Activated naive CD8-positive, alpha-beta T cell treated with anti-CD3 and anti-CD28 coated beads for 36 hours (primary cell): ENCODE results near the gene TIPARP. TPM values are rescaled to one million over a fixed set of nuclear protein-coding genes. Genes with fewer than 3 reads are reported as not detected.

Source experiments
- DNase-seq: peaks from one replicate; pipeline ENCODE4 v3.0.0; 2021
- H3K27ac Mint-ChIP-seq: one replicate; pipeline ENCODE4 v1.8.0; 2022; ENCODE audit warnings: mild to moderate bottlenecking, moderate library complexity, mixed read lengths
- H3K27me3 Mint-ChIP-seq: one replicate; pipeline ENCODE4 v1.8.0; 2022; ENCODE audit warnings: mild to moderate bottlenecking, mixed read lengths
- H3K36me3 Mint-ChIP-seq: one replicate; pipeline ENCODE4 v1.8.0; 2021; ENCODE audit warnings: mild to moderate bottlenecking, mixed read lengths
- H3K4me1 Mint-ChIP-seq: one replicate; pipeline ENCODE4 v1.8.0; 2021; ENCODE audit warnings: mixed read lengths
- H3K4me3 Mint-ChIP-seq: one replicate; pipeline ENCODE4 v1.8.0; 2022; ENCODE audit warnings: mild to moderate bottlenecking, moderate library complexity, mixed read lengths
- H3K9me3 Mint-ChIP-seq: one replicate; pipeline ENCODE4 v1.8.0; 2022; ENCODE audit warnings: mixed read lengths
- total RNA-seq, 2 experiments: library from RNA; stranded (reverse); gene quantifications; one replicate each; pipeline ENCODE4 v1.2.3, GENCODE V29; 2021

Gene TIPARP
- total RNA-seq, 2 experiments from 2014 or later, result 26.9 to 27.0 TPM

GRCh38 chr3:156659260-156659659 lies 15.1 kb upstream of the TIPARP start:
- Mint-ChIP-seq H3K27me3 (no peaks in the 10 kb centered on the region), H3K4me1 (peaks cover 18% of the 10 kb centered on the region), H3K9me3 (no peaks in the 10 kb centered on the region), H3K27ac (no peak overlapping the region), H3K36me3 (no peaks in the 10 kb centered on the region), H3K4me3 (no peak overlapping the region)
- DNase-seq, result no peak

DNA sequence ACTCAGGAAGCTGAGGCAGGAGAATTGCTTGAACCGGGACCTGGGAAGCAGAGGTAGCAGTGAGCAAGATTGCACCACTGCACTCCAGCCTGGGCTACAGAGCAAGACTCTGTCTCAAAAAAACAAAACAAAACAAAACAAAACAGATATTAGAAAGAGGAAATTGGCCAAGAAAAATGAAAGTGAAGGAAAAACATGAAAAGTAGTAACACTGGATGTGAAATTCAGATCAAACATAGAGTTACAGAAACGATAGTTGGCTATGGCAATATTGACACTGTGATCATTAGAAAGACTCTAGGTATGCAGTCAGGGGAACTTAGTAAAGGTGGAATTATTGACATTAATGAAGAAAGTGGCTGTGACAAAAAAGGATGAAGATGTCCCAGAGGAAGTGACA lies 13.2 kb upstream of the TIPARP start:
- H3K4me1 Mint-ChIP-seq, result peaks cover 32% of the 10 kb centered on the region
- no peak for DNase-seq
- no peaks in the 10 kb centered on the region for H3K9me3 Mint-ChIP-seq
- H3K27ac Mint-ChIP-seq, result no peak overlapping the region
- no peaks in the 10 kb centered on the region for H3K27me3 Mint-ChIP-seq
- no peaks in the 10 kb centered on the region for H3K36me3 Mint-ChIP-seq
- no peak overlapping the region for H3K4me3 Mint-ChIP-seq

DNA sequence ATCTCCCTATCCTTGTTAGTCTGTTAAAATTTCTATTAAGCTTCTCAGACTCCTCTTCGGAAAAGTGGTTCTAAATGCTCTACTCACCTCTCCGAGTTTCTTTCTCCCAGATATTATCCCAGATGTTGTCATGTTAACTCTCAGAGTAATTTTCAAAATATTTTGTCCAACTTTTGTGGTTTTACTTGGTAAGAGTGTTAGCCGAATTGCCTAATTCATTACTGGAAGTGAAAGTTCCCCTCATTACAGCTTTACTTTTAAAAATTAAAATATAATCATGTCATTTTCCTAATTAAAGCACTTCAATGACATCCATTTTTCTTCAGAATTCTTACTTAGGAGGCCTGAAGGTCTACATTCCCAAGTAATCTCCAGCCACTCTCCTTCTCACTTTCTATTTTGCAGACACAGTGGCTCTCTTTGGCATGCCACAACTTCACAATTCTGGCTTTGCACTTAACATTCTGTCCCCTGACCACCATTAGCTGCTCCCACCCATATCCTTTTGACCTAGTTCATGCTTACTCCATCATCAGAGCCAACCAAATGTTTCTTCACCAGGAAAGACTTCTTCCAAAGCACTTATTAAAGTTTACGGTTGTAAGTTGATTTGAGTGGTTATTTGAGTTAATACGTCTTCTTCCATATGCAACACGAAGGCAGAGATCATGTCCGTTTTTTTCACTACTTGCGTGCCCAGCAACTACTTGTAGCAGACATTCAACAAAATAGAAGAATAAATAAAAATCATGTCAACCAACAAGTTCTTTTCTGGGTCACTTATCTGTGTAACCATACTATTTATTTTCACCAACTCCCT lies 10.2 kb upstream of the TIPARP start:
- H3K27ac Mint-ChIP-seq, result peak overlapping the region; percentile 68
- no peaks in the 10 kb centered on the region for H3K9me3 Mint-ChIP-seq
- H3K36me3 Mint-ChIP-seq, result no peaks in the 10 kb centered on the region
- DNase-seq, result no peak
- peaks cover 42% of the 10 kb centered on the region for H3K4me1 Mint-ChIP-seq
- no peaks in the 10 kb centered on the region for H3K27me3 Mint-ChIP-seq
- H3K4me3 Mint-ChIP-seq, result peak overlapping the region; percentile 50

- peak overlapping the region; percentile 72 for H3K27ac Mint-ChIP-seq
- no peak overlapping the region for H3K4me3 Mint-ChIP-seq
- DNase-seq, result no peak
- no peaks in the 10 kb centered on the region for H3K9me3 Mint-ChIP-seq
- peaks cover 42% of the 10 kb centered on the region for H3K4me1 Mint-ChIP-seq
- no peaks in the 10 kb centered on the region for H3K36me3 Mint-ChIP-seq
- H3K27me3 Mint-ChIP-seq, result no peaks in the 10 kb centered on the region
These were observed 9.6 kb upstream of the TIPARP start for GRCh38 chr3:156664831-156665178.

- no peaks in the 10 kb centered on the region for H3K9me3 Mint-ChIP-seq
- H3K27me3 Mint-ChIP-seq, result no peaks in the 10 kb centered on the region
These were observed 9.1 kb upstream of the TIPARP start for GRCh38 chr3:156665291-156665690.

DNA sequence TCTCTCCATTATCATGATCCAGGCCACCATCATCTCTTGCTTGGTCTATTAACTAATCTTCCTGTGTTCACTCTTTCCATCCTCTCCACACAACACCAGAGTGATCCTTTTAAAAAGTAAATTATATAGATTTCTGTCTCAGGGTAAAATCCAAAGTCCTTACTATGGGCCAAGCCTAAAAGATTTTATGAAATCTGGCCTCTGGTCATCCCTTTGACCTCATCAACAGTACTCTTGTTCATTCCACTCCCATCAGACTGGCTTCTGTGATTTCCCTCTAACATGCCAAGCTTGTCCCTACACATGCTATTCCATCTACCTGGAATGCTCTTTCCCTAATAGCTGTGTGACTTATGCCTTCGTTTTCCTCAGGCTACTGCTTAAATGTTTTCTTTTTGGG lies 8.3 kb upstream of the TIPARP start:
- H3K4me3 Mint-ChIP-seq, result no peak overlapping the region
- peak overlapping the region; percentile 18 for H3K27ac Mint-ChIP-seq
- H3K4me1 Mint-ChIP-seq, result peaks cover 44% of the 10 kb centered on the region
- H3K9me3 Mint-ChIP-seq, result no peaks in the 10 kb centered on the region
- H3K27me3 Mint-ChIP-seq, result no peaks in the 10 kb centered on the region
- no peaks in the 10 kb centered on the region for H3K36me3 Mint-ChIP-seq
- DNase-seq, result no peak

More at GRCh38 chr3:156665291-156665690, 9.1 kb upstream of the TIPARP start:
- Mint-ChIP-seq H3K36me3 (no peaks in the 10 kb centered on the region), H3K4me1 (peaks cover 45% of the 10 kb centered on the region), H3K27ac (peak overlapping the region; percentile 72), H3K4me3 (no peak overlapping the region)
- DNase-seq, result no peak

DNA sequence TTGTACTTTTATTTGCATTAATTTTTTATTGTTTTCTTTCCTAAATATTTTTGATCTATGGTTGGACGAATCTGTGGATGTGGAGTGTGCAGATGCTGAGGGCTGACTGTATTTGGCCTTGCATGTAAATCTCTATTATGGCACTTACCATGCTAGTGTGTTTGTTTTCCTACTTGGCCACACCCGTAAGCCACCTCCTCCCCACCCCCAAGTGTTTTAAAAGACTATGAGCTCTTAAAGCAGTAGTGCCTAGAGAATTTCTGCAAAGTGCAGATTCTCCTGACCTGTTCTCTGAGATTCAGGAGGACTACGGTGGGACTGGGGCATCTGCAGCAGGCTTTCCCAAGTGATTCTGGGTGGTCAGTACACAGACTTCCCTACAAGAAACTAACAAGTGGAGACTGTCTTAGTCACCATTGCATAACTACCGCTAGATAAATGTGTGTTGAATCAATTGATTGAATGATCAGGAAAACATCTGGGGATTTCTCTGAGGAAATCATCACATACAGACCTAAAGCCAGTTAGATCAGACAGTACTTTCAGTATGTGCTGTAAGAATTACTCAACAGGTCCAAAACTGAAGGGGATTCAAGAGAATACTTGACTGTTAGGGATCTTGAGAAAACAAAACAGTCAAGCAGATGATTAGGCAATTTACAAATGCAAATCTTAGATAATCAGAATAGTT lies 6.2 kb upstream of the TIPARP start:
- Mint-ChIP-seq H3K4me1 (peaks cover 37% of the 10 kb centered on the region), H3K36me3 (no peaks in the 10 kb centered on the region), H3K9me3 (no peaks in the 10 kb centered on the region), H3K27ac (no peak overlapping the region), H3K4me3 (no peak overlapping the region), H3K27me3 (no peaks in the 10 kb centered on the region)
- no peak for DNase-seq

GRCh38 chr3:156670077-156670476 lies 4.3 kb upstream of the TIPARP start:
- H3K27ac Mint-ChIP-seq, result no peak overlapping the region
- H3K9me3 Mint-ChIP-seq, result peaks cover 2% of the 10 kb centered on the region
- no peak overlapping the region for H3K4me3 Mint-ChIP-seq
- H3K27me3 Mint-ChIP-seq, result no peaks in the 10 kb centered on the region
- no peaks in the 10 kb centered on the region for H3K36me3 Mint-ChIP-seq
- H3K4me1 Mint-ChIP-seq, result peaks cover 26% of the 10 kb centered on the region
- no peak for DNase-seq

DNA sequence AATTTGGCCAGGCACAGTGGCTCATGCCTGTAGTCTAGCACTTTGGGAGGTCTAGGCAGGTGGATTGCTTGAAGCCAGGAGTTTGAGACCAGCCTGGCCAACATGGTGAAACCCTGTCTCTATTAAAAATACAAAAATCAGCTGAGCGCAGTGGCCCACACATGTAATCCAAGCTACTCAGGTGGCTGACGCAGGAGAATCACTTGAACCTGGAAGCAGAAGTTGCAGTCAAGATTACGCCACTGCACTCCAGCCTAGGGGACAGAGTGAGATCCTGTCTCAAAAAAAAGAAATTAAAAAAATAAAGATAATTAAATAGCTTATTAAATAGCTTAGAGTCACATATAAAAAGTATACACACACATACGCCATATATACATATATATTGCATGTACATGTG lies 3.7 kb upstream of the TIPARP start:
- Mint-ChIP-seq H3K4me3 (no peak overlapping the region), H3K36me3 (peaks cover under 1% of the 10 kb centered on the region), H3K27me3 (no peaks in the 10 kb centered on the region), H3K9me3 (peaks cover 2% of the 10 kb centered on the region), H3K4me1 (peaks cover 20% of the 10 kb centered on the region), H3K27ac (no peak overlapping the region)
- DNase-seq, result no peak

- Mint-ChIP-seq H3K4me3 (peak overlapping the region; percentile 94), H3K36me3 (peaks cover 23% of the 10 kb centered on the region), H3K9me3 (peaks cover 2% of the 10 kb centered on the region), H3K27me3 (no peaks in the 10 kb centered on the region), H3K4me1 (peaks cover 37% of the 10 kb centered on the region), H3K27ac (peak overlapping the region; percentile 94)
- DNase-seq, result no peak
These were observed 701 bp upstream of the TIPARP start for GRCh38 chr3:156673732-156674045.

DNA sequence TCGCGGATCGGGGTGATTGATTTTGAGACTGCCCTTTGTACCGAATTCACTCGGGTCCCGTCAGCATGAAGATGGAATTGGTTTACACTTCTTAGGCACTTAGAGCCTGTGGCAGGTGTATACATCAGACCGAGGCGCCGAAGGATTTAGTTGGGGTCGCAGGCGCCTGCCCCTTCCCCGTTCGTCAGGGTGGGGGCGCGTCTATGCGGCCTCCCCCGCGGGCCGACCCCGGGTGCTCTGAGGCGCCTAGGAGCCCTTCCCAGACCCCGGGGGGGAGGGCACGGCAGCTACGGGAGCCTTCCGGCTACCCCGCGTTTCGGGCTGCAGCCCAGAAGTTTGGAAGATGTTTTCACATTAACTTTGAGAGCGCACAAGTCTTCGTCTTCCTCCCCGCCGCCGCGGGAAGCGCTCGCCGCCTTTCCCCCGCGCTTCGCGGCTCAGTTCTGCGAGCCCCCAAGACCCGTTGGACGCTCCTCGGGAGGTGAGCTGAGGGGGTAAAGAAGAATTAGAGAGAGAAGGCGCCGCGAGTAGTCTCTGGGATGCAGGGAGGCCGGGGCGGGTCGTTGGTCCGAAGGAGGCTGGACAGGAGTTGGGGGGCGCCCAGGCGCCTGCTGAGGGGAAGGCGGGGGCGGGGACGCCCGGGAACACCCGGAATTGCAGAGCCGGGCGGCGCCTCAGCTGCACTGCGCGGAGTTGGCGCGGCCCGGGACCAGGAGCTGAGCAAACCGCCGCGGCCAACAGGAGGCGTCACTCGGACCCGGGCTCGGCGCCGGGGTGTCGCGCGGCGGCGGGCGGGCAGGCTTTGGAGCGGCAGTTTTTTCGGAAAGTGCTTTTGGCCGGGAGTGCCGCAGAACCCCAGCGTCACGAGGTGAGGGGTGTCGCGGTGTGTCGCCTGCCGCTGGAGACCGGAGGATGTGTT lies 780 bp downstream of the TIPARP start:
- no peaks in the 10 kb centered on the region for H3K27me3 Mint-ChIP-seq
- H3K9me3 Mint-ChIP-seq, result peaks cover 2% of the 10 kb centered on the region
- peak overlapping the region; percentile 94 for H3K4me3 Mint-ChIP-seq
- DNase-seq, result peak; percentile 63
- peaks cover 31% of the 10 kb centered on the region for H3K36me3 Mint-ChIP-seq
- H3K27ac Mint-ChIP-seq, result peak overlapping the region; percentile 90
- peaks cover 39% of the 10 kb centered on the region for H3K4me1 Mint-ChIP-seq

DNA sequence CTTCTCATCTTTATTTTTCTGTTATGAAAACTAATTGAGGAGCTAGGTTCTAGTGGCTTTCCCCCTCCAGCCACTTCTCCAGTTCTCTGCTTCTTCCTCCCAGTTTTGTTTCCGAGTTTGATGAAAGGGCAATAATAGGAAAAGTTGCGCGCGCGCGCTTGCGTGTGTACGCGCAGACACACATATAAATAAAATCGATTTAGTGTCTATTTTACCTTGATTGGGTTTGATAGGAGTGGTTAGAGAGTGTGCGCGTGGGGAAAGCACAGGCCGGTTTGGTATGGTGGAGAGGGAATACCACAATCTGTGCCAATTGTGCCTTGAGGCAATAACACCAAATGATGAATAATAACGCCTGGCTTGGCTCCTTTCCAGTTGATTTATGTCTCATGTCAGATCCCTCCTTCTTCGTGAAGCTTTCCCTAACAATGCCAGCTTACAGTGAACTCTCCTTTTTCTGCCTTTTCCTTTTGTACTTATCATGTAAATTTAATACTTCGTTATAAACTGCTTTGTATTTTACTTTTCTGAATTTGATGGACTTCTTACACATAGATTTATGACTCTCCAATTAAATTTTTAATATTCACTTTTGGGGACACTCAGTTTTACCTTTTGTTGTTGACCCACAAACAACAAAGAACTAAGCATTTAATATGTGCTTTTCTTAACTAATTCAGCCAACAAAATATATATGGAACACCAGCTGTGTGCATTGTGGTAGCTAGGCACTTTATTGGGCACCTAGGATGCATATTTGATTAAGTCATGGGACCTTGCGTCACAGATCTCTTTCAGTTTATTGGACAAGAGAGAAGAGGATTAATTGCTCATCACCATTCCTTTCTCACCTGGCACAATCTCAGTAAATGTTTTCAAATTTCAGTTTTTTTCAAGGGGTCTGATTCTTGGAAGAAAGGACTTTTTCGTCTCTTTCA lies 1.7 kb downstream of the TIPARP start:
- peaks cover 38% of the 10 kb centered on the region for H3K36me3 Mint-ChIP-seq
- peak; percentile 30 for DNase-seq
- peak overlapping the region; percentile 90 for H3K27ac Mint-ChIP-seq
- peaks cover 46% of the 10 kb centered on the region for H3K4me1 Mint-ChIP-seq
- no peaks in the 10 kb centered on the region for H3K27me3 Mint-ChIP-seq
- peak overlapping the region; percentile 94 for H3K4me3 Mint-ChIP-seq
- H3K9me3 Mint-ChIP-seq, result peaks cover 2% of the 10 kb centered on the region

DNA sequence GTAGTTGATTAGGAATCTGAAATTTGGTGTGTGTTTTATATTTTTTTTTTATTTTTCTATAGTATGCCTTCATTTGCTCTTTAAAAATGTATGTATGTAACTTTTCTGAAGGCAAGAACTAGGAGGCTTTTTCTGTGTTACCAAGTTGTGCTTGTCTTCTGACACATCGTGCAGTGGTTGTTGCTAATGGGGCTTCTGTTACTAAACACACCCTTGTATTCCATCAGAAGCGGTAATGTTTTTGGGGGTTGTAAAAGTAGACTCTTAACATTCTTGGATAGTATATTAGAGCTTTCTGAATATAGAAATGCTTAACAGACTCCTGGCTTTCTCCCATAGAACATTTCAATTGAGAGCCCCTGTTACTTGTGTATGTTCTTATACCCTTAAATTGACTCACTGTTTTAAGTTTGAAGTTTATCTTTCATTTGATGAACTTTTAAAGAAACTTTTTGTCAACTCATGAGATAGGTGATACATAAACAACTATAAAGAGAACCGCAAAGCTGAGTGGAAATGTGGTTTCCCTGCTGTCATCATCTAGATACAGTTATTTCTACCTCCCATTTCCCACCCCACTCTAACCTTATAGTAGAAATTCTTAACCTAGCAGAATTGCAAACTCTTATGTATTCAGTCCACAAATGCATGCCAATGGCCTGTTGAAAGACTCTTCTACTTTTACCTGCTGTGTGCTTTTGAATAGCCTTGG lies 2.5 kb downstream of the TIPARP start:
- Mint-ChIP-seq H3K9me3 (peaks cover 2% of the 10 kb centered on the region), H3K4me1 (peaks cover 53% of the 10 kb centered on the region), H3K4me3 (peak overlapping the region; percentile 94), H3K36me3 (peaks cover 44% of the 10 kb centered on the region), H3K27ac (peak overlapping the region; percentile 87), H3K27me3 (no peaks in the 10 kb centered on the region)
- DNase-seq, result peak; percentile 18

DNA sequence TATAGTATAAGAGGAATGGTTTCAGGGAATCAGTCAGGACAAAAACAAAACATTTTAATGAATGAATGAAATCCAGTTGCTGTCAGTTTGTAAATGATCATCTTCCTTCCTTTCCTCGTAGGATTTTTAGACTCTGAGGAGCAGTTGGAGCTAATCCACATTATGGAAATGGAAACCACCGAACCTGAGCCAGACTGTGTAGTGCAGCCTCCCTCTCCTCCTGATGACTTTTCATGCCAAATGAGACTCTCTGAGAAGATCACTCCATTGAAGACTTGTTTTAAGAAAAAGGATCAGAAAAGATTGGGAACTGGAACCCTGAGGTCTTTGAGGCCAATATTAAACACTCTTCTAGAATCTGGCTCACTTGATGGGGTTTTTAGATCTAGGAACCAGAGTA lies 3.1 kb downstream of the TIPARP start:
- Mint-ChIP-seq H3K36me3 (peaks cover 45% of the 10 kb centered on the region), H3K27ac (peak overlapping the region; percentile 25), H3K4me3 (peak overlapping the region; percentile 94), H3K9me3 (peaks cover 2% of the 10 kb centered on the region), H3K27me3 (no peaks in the 10 kb centered on the region), H3K4me1 (peaks cover 57% of the 10 kb centered on the region)
- no peak for DNase-seq
